GM21825 (cell line): ENCODE measurements around the gene DKK1.

Experiments used
- ATAC-seq: cut with Tn5 transposase; IDR thresholded peaks from one replicate; pipeline ENCODE4 v1.9.1; 2021; ENCODE audit warnings: mild to moderate bottlenecking, moderate library complexity; ENCODE audit not compliant: unreplicated experiment

The DKK1 gene

DNA sequence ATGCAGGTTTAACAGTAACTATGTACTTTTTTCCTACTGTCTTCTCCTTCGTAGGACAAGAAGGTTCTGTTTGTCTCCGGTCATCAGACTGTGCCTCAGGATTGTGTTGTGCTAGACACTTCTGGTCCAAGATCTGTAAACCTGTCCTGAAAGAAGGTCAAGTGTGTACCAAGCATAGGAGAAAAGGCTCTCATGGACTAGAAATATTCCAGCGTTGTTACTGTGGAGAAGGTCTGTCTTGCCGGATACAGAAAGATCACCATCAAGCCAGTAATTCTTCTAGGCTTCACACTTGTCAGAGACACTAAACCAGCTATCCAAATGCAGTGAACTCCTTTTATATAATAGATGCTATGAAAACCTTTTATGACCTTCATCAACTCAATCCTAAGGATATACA, 2.4 kb downstream of the DKK1 start:
- ATAC-seq: no peak

GRCh38 chr10:52318136-52318701, 4.1 kb downstream of the DKK1 start:
- ATAC-seq: no peak

DNA sequence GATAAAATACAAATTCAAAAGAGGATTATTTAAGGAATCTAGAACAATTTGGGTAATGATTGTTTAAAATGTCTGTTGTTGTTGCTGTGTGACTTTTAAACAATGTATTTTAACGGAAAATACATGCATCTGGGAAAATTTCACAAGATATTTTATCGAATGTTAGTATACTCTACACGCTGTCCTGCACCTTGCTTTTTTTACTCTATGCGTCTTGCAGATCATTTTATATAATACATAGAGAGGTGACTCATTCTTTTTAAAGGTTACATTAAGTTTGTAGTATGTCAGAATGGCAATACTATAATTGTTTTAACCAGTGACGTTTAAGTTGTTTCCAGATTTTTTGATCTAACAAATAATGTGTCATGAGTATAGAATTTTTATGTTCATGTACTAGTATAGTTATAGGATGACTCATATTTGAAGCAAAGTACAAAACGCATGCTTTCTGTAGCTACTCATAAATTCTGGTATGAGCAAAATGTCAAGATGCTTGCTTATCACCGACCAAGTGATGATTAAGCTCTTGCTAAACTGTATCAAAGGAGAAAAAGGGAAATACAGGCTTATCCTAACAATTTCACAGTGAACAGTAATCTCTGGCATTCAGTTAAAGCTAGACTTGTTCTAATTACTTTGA, 4.9 kb downstream of the DKK1 start:
- no peak for ATAC-seq

DNA sequence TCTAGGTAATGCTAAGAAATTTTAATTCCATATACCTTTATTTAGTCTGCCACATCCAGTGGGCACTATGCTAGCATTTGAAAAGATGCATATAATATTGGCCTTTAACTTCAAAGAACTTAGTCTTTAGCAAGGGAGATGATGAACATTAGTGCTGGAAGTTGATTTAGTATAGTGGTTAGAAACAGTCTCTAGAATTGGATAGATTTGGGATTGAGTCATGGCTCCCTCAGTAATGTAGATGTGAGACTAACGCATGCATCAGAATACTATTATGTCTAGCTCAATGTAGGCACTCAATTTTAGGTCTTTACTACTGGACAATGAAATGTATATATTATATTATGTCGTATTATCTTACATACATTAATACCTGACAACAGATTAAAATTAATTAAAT, 5.8 kb downstream of the DKK1 start:
- no peak for ATAC-seq

DNA sequence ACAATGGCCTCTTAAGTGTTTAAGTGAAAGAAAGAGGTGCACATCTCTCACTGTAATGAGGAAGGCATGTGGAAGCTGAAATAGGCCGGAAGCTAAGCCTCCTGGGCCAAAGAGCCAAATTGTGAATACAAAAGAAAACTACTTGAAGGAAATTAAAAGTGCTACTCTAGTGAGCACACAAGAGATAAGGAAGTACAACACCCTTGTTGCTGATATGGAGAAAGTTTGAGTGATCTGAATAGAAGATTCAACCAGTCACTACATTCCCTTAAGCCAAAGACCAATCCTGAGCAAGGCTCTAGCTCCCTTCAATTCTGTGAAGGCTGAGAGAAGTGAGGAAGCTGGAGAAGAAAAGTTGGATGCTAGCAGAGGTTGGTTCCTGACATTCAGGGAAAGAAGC, 8.2 kb downstream of the DKK1 start:
- ATAC-seq: no peak

- ATAC-seq: no peak
These were observed 8.9 kb downstream of the DKK1 start for GRCh38 chr10:52322936-52323335.

DNA sequence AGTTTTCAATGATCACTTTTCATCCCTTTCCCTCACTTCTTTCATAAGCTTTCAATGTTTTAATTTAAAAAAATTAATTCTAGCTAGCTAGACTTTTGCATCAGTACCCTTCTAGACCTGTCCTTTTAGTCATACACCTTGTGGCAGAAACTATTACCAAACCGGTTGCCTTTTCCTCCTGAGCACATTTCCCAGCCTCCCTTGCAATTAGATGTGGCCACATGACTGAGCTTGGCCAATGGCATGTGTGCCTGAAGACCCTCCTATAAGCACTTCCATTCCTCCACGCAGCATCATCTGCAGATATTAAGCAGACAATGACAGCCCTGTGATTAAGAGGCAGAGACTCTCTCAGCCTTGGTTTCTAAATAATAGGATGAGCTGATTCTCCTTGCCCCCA, 12.3 kb downstream of the DKK1 start:
- no peak for ATAC-seq

- ATAC-seq: no peak
These were observed 17.7 kb downstream of the DKK1 start for GRCh38 chr10:52331638-52332364.

GRCh38 chr10:52332815-52333214, 18.7 kb downstream of the DKK1 start:
- ATAC-seq: no peak

DNA sequence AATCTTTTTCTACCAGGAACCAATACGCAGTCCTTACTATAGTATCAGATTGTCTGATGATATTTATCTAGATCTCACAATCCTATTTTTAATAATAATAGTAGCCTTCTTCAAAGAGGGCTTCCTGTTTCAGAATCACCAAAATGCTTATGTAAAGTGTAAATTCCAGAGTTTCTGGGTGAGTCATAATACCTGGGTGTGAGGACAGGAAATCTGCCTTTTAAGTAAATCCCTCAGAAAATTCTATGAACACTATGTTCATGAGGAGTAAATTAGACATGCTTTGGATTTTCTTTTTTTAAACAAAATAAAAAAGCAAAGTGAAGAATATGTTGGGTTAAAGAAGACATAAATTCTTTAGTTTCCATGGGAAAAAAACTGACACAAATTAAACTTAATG, 20.5 kb downstream of the DKK1 start:
- no peak for ATAC-seq

DNA sequence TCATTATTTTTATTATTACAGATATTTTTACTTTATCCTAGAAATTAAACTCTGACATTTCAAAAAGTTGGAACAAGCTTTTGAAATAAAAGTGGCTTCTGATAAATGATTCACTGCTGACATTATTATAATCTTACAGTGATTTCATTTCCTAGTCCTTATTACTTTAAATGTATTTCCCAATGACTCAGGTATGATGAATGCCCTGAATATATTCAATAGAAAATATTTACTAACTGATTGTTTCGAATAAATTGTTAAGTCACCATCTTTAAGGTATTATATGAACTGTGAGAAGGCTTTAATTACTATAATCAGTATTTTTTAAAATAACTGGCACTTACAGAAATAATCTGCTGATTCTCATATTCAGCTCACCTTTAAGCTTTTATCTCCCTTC, 21.6 kb downstream of the DKK1 start:
- no peak for ATAC-seq

DNA sequence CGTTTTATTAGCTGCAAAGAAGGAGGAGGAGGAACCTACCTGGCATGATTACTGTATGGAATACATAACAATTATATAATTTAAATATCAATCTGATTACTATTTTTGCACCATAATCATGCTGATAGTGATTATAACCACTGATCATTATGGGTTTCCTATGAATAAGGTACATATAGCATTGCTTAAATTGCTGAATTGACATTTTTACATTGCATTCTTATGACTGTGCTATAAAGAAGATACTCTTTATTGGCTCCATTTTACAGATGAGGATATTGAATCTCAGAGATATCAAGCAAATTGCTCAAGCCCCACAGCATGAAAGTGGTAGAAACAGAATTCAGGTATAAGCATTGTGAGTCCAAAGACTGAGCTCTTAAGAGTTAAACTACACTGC, 23.1 kb downstream of the DKK1 start:
- ATAC-seq: no peak

DNA sequence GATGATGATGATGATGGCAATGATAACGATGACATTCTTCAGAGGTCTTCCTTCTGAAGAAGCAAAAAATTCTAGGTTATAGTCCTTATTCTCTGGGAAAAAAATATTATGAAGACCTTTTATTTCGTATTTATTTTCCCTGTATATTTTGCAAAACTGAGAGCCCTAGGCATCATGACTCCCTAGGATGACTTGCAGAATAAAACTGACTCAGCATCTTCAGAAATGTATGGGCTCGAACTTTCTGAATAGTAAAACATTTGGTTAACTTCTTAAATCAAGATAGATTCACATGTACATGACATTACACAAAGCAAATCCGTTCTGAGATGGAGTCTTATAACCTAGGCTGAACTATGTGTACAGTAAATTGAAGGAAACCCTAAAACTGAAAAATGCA, 29.4 kb downstream of the DKK1 start:
- no peak for ATAC-seq

GRCh38 chr10:52346394-52347326, 32.6 kb downstream of the DKK1 start:
- no peak for ATAC-seq

DNA sequence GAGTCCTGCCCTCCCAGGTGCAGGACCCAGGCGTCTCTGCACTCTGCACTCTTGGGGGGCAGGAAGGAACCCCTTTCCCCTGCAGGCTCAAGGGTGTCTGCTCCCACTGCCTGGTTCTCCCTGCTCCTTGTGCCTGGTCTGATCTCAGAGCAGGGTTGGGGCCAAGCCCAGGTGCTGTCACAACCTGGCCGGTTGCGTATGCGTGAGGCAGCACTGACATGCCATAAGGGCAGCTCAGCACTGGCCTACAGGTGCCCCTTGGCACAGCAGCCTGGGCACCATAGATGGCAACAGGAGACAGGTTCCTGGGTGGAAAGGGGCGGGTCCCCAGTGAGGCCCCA, 33.2 kb downstream of the DKK1 start:
- ATAC-seq: no peak

DNA sequence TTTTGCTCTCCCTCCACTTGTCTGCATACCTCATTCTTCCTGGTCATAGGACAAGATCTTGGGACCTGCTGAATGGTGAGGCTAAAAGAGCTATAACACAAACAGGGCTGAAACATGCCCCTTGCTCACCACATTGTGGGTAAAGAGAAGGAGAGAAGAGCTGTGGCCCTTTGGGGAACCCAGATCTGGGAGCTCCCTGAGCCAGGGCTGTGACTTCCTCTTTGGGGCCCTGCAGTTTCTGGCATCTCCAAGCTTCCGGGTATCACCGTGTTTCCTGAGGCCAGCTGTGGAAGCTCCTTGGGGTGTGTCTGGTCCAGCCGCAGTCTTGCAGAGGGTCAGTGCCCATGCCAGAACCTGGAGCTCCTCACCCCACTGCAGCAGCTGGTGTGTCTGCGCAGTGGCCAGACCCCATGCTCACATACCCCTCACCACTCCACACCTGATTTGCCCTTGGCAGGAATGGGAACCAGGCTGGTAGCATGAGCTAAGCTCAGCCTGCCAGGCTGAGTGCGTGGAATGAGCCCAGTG, 34.0 kb downstream of the DKK1 start:
- no peak for ATAC-seq

GRCh38 chr10:52351914-52352330, 37.8 kb downstream of the DKK1 start:
- ATAC-seq: no peak

- ATAC-seq: no peak
These were observed 39.1 kb downstream of the DKK1 start for GRCh38 chr10:52353205-52353604.

- ATAC-seq: no peak
These were observed 39.9 kb downstream of the DKK1 start for GRCh38 chr10:52353960-52354394.

DNA sequence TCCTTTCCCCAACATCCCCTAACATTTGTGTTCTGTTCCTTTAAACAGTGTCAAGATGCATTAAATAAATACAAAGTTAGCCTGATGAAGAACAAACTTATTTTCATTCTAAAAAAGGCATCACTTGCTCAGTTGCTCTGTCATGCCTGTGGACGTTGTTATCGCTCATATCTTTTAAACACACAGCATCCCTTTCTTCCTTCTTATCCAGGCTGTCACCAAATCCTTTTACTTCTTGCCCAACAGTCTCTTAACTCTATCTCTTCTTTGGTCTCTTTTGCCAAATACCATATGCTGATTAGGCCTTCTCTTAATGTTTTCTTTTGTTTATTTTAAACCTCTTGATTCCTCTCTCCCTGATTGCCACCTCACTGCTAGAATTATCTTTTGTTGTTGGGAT, 43.9 kb downstream of the DKK1 start:
- no peak for ATAC-seq

- no peak for ATAC-seq
These were observed 45.4 kb downstream of the DKK1 start for GRCh38 chr10:52359441-52359840.
